Epithelial cell of esophagus (primary cell): ENCODE measurements around the gene KLHL6.

Experiments used
- DNase-seq: peaks from one replicate; pipeline ENCODE4 v3.0.0; 2010; ENCODE audit warnings: low read depth
- H3K4me3 ChIP-seq: 2 replicates; pipeline ENCODE4 v1.5.1; 2011; ENCODE audit warnings: mild to moderate bottlenecking, low read length, control low read depth
- CTCF ChIP-seq: IDR thresholded peaks from 2 replicates; pipeline ENCODE4 v1.5.1; 2011; ENCODE audit warnings: low read depth, mild to moderate bottlenecking, low read length, control low read depth, inconsistent platforms; ENCODE audit not compliant: insufficient read depth; ENCODE audit errors: missing control alignments

The KLHL6 gene

GRCh38 chr3:183490653-183491052 lies 64.9 kb downstream of the KLHL6 start:
- DNase-seq: peak; percentile 98
- H3K4me3 ChIP-seq: no peak overlapping the region
- no peak for TF ChIP-seq CTCF

GRCh38 chr3:183490211-183490601 lies 65.3 kb downstream of the KLHL6 start:
- no peak for DNase-seq
- no peak overlapping the region for H3K4me3 ChIP-seq
- TF ChIP-seq CTCF: no peak

DNA sequence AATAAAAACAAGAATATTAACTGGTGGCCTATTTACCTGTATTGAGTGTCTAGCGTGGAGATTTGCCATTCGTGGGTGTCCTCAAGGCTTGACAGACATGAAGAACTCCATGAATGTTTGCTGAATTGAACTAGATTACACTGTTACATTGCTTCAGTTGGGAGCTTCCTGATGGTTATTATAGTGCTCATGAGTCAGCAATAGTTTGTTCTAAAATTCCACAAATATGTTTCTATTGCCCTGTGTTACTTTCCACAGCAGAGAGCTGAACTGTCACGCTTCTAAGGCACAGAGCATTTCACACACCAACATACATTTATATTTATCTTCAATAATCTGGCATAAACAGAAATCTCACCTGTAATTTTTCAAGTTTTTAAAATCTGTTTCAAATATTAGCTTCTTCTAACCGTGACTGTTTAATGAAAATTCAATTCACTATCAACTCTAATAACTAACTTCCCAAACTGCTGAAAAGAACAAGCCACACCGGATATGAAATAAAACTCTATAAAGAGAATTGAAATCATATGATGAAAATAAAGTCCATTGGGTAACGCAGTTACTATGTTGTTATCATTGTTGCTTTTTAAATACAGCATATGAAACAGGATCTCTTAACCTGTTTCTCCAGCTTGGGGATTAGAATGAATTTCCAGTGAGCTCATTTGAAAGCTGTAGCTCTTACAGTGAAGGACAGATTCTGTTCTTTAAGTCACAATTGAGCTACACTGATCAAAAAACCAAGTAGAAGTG lies 65.9 kb downstream of the KLHL6 start:
- TF ChIP-seq CTCF: no peak
- DNase-seq: peak; percentile 76
- no peak overlapping the region for H3K4me3 ChIP-seq

DNA sequence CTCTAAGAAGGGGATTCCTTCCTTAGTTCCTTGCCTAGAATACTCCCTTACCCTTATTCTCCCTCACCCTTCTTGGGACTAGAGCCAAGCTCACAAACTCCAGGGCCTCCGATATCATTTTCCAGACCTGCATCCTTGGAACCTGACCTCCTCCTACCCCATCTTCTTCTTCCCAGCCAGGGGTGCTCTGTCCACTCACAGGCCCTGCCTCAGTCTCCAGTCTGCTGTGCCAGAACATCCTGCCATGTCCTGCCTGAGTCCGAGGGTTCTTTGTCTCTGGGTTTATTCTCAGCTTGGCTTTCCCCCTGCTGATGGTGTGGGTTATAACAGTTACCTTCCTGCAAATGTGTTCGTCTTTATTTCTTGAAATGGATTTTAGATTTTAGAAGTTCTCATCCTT lies 67.2 kb downstream of the KLHL6 start:
- no peak for TF ChIP-seq CTCF
- DNase-seq: no peak
- no peak overlapping the region for H3K4me3 ChIP-seq

DNA sequence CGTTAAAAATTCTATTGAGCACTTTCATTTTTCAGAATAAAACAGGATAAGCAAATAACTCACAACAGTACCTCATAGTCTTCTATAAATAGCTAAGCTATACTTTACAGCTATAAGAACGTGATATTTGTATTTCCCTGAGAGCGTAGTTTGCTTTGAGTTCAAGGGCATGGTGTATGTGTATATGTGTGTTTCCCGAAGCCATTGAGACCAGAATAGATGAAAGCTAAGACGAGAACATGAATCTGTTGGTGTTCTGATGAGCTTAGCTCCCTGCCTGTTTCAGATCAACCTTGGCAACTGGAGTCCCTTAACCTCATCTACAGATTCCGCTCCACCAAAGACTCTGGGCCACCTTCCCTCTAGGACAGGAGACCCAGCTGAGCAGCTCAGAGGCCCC lies 67.6 kb downstream of the KLHL6 start:
- DNase-seq: no peak
- no peak for TF ChIP-seq CTCF

DNA sequence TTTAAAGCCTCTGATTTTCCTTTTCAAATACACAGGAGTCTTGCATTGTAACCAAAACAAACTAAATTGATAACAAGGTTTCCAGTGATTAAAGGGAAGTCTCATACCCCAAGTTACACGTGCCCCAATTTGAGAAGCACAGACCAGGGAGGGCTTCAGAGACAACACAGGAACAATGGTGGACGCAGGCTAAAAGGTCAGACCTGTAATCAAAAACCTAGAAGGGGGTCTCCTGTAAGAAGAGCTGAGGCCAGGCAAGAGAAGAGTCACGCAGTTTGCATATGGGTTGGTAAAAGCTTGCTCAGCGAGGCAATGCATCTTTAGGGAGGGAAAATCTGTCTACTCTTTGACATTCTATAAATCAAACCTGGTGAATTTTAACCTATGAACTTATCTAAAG lies 68.5 kb downstream of the KLHL6 start:
- DNase-seq: no peak
- H3K4me3 ChIP-seq: no peak overlapping the region
- no peak for TF ChIP-seq CTCF

More for the DNA sequence above, 67.6 kb downstream of the KLHL6 start:
- no peak overlapping the region for H3K4me3 ChIP-seq

- no peak for DNase-seq
- TF ChIP-seq CTCF: no peak
- no peak overlapping the region for H3K4me3 ChIP-seq
Observed at GRCh38 chr3:183486472-183486871, 69.0 kb downstream of the KLHL6 start.
